K562 (cell line): ENCODE data around the gene FSHR. TPM values are rescaled to one million over a fixed set of nuclear protein-coding genes. Genes with fewer than 3 reads are reported as not detected.

ENCODE experiments used
- ATAC-seq: fragments of 200-7000 bp; cut with Tn5 transposase; 3 replicates; pipeline ENCODE4 v1.9.1; 2020; ENCODE audit warnings: moderate library complexity
- BruUV-seq: library from RNA; stranded (reverse); fragments of 400-500 nt; replicated peaks from 2 replicates; lab custom pipeline; 2021; lab: Mats Ljungman, UMichigan
- CTCF ChIA-PET: fragments of 300-600 bp; formaldehyde crosslinking; extraction: SDS; loops from one replicate; lab custom pipeline; 2021; ENCODE audit warnings: low intra/inter-chr PET ratio; lab: Yijun Ruan, JAX
- POLR2A ChIA-PET: fragments of 300-600, 350-650 bp; sonication (Branson Sonifier 250); formaldehyde crosslinking; extraction: SDS; loops from one replicate; lab custom pipeline; 2021; ENCODE audit warnings: antibody characterized with exemption, inconsistent platforms; lab: Yijun Ruan, JAX
- DNase-seq, 4 experiments: peaks; one replicate each; pipeline versions ENCODE4 v3.0.0 to v3.0.0-alpha.2; 2011 to 2018; ENCODE audit warnings: low spot score in 3 of 4, mixed read lengths in 3 of 4; ENCODE audit errors: extremely low read depth in 1 of 4
- FAIRE-seq: peaks from 2 replicates; lab custom pipeline; 2011; peaks lifted over from hg19 to GRCh38; lab: Jason Lieb, UNC
- H2AFZ ChIP-seq: 2 replicates; pipeline ENCODE4 v1.6.0; 2011; ENCODE audit warnings: low read depth, low read length, control low read depth, inconsistent platforms
- H3K27ac ChIP-seq: fragments of 200-600 bp; 3 replicates; pipeline ENCODE4 v1.8.0; 2011; ENCODE audit warnings: low read depth, mild to moderate bottlenecking, control low read depth, inconsistent platforms, low read length, moderate library complexity, mixed read lengths; ENCODE audit errors: extremely low read depth
- H3K27me3 ChIP-seq, 2 experiments: fragments of 300-600 bp in 1 of 2; 2 replicates in 1 of 2; 3 replicates in 1 of 2; pipeline versions ENCODE4 v1.6.0 to v1.8.0; 2011; ENCODE audit warnings: inconsistent platforms in 2 of 2, low read length in 2 of 2, mild to moderate bottlenecking in 1 of 2, mixed read lengths in 1 of 2, moderate library complexity in 1 of 2; ENCODE audit not compliant: control insufficient read depth in 2 of 2, insufficient read depth in 2 of 2
- H3K36me3 ChIP-seq: fragments of 300-600 bp; 3 replicates; pipeline ENCODE4 v1.8.0; 2011; ENCODE audit warnings: mild to moderate bottlenecking, low read length, inconsistent platforms; ENCODE audit not compliant: control insufficient read depth, insufficient read depth
- H3K4me1 ChIP-seq, 2 experiments: fragments of 200-600 bp in 1 of 2; replicated peaks in 1 of 2; 2 replicates in 1 of 2; 3 replicates in 1 of 2; pipeline versions ENCODE4 v1.5.1 to v1.8.0; 2011; ENCODE audit warnings: inconsistent platforms in 2 of 2, low read length in 2 of 2, mild to moderate bottlenecking in 1 of 2, mixed read lengths in 1 of 2, moderate library complexity in 1 of 2; ENCODE audit not compliant: control insufficient read depth in 2 of 2, insufficient read depth in 2 of 2
- H3K4me2 ChIP-seq: 2 replicates; pipeline ENCODE4 v1.6.1; 2011; ENCODE audit warnings: low read length, control low read depth, inconsistent platforms, mixed read lengths; ENCODE audit not compliant: insufficient read depth
- H3K4me3 ChIP-seq: fragments of 200-600 bp; sonication (generic), shearing (Covaris generic); 2 replicates; pipeline ENCODE4 v1.5.1; 2016; ENCODE audit warnings: control low read depth, inconsistent platforms
- H3K79me2 ChIP-seq: fragments of 200-600 bp; 3 replicates; pipeline ENCODE4 v1.8.0; 2011; ENCODE audit warnings: low read length, inconsistent platforms; ENCODE audit not compliant: control insufficient read depth, insufficient read depth
- H3K9ac ChIP-seq, 2 experiments: 2 replicates each; pipeline versions ENCODE4 v1.6.0 to v1.6.1; 2011; ENCODE audit warnings: low read depth in 2 of 2, low read length in 2 of 2, control low read depth in 1 of 2, inconsistent platforms in 1 of 2, mild to moderate bottlenecking in 1 of 2, mixed read lengths in 1 of 2; ENCODE audit not compliant: insufficient read depth in 1 of 2
- H3K9me1 ChIP-seq: one replicate; pipeline ENCODE4 v1.6.0; 2011; ENCODE audit warnings: inconsistent platforms, mild to moderate bottlenecking, low read length, moderate library complexity; ENCODE audit not compliant: control insufficient read depth, insufficient read depth
- H3K9me3 ChIP-seq: replicated peaks from 2 replicates; pipeline ENCODE4 v1.5.1; 2011; ENCODE audit warnings: low read depth, low read length, inconsistent platforms; ENCODE audit not compliant: control insufficient read depth, insufficient read depth
- H4K20me1 ChIP-seq: replicated peaks from 2 replicates; pipeline ENCODE4 v1.6.1; 2011; ENCODE audit warnings: low read length, inconsistent platforms, mixed read lengths; ENCODE audit not compliant: control insufficient read depth, insufficient read depth
- BHLHE40 ChIP-seq: IDR thresholded peaks from 2 replicates; pipeline ENCODE4 v1.6.1; 2011; ENCODE audit warnings: low read length, improper control_type of control experiment
- GATAD2A ChIP-seq: fragments of 450-650 bp; IDR thresholded peaks from 2 replicates; pipeline ENCODE4 v1.6.1; 2017
- GATAD2B ChIP-seq: fragments of 450-650 bp; IDR thresholded peaks from 2 replicates; pipeline ENCODE4 v1.6.1; 2017; ENCODE audit warnings: mild to moderate bottlenecking, borderline replicate concordance
- HIVEP1 ChIP-seq: fragments of 250-450 bp; sonication (Bioruptor Pico); IDR thresholded peaks from 2 replicates; pipeline ENCODE4 v1.4.0; 2020; ENCODE audit warnings: mild to moderate bottlenecking
- PHB2 ChIP-seq: fragments of 450-650 bp; IDR thresholded peaks from 2 replicates; pipeline ENCODE4 v1.6.1; 2017; ENCODE audit warnings: low read depth
- RFX5 ChIP-seq: IDR thresholded peaks from 2 replicates; pipeline ENCODE4 v1.6.1; 2011; ENCODE audit warnings: low read depth, mild to moderate bottlenecking, improper control_type of control experiment, low read length
- TEAD4 ChIP-seq, 2 experiments: sonication (generic) in 1 of 2; formaldehyde crosslinking in 1 of 2; IDR thresholded peaks; 2 replicates each; pipeline versions ENCODE4 v1.6.1 to v1.8.0; 2012 to 2022; ENCODE audit warnings: borderline replicate concordance in 1 of 2, inconsistent platforms in 1 of 2, low read length in 1 of 2, mild to moderate bottlenecking in 1 of 2, missing genetic modification reagents in 1 of 2
- ZNF217 ChIP-seq: sonication (generic); formaldehyde crosslinking; IDR thresholded peaks from 2 replicates; pipeline ENCODE4 v1.8.0; 2022; ENCODE audit warnings: mild to moderate bottlenecking, missing genetic modification reagents
- ZNF764 ChIP-seq: fragments of 250-450 bp; sonication (Bioruptor Pico); IDR thresholded peaks from 2 replicates; pipeline ENCODE4 v1.4.0; 2020; ENCODE audit warnings: low read depth, mild to moderate bottlenecking, moderate library complexity
- WGBS: fragments of 100-300 bp; shearing (Covaris generic); methylation state at CpG from one replicate; pipeline ENCODE4 v1.1.6; 2016; ENCODE audit warnings: low coverage, mixed read lengths; ENCODE audit not compliant: insufficient coverage; ENCODE audit errors: missing lambda C conversion rate; 5-methylcytosine and 5-hydroxymethylcytosine counted together
- in situ Hi-C: fragments of 300-500 bp; cut with MboI; formaldehyde crosslinking; loops from 4 replicates; pipeline ENCODE4 v1.15.0; 2018; ENCODE audit warnings: inconsistent platforms, mixed read lengths
- intact Hi-C: fragments of 100-400 bp; cut with micrococcal nuclease; formaldehyde crosslinking; loops from 2 replicates; pipeline ENCODE4 v1.14.2; 2022
- polyA plus RNA-seq, 8 experiments: library from polyadenylated mRNA; depleted of rRNA in 4 of 8; stranded (reverse) in 5 of 8; unstranded in 3 of 8; fragments of >200 nt; fragmentation: Nextera tagmentation in 2 of 8; fragmentation: Illumina TruSeq in 1 of 8; extraction: Ambion mirVana in 2 of 8; extraction: Trizol in 1 of 8; gene quantifications; 2 replicates each; pipeline versions ENCODE4 v1.2.1 to v1.2.3, GENCODE V29; 2011 to 2014; ENCODE audit warnings: inconsistent platforms in 1 of 8, missing spikeins in 1 of 8
- total RNA-seq, 7 experiments: library from RNA; depleted of rRNA in 6 of 7; stranded (reverse); fragments of >200 nt in 6 of 7; fragmentation: Illumina TruSeq in 2 of 7; extraction: Trizol in 2 of 7; gene quantifications; 2 replicates each; pipeline versions ENCODE4 v1.2.1 to v1.2.3, GENCODE V29; 2011 to 2021; ENCODE audit warnings: low replicate concordance in 1 of 7
- TF ChIP-seq, protein P1 (sequence below): sonication (generic); formaldehyde crosslinking; IDR thresholded peaks from 2 replicates; pipeline ENCODE4 v1.8.0; 2022; ENCODE audit warnings: mild to moderate bottlenecking, missing genetic modification reagents, borderline replicate concordance

Gene FSHR
- total and polyA plus RNA-seq, 9 of the 15 experiments (the other 6 are each of a cell fraction or from before 2014, with no cell fraction given): not detected

DNA sequence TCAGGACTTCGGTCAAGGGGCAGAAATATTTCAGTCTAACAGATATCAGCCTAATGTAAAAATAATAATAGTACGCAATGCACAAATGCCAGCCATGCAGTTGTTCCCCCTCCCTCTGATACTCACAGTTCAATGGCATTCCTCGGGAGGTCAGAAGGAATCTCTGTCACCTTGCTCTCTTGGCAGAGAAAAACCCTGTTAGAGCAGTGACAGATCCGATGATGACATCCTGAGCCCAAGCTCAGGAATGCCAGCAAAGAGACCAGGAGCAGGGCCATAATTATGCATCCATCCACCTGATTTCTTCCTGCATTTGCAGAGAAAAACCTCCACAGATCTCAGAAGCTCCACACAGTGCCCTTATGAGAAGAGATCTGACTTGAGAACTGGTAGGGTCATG, at the start of gene FSHR (continued):
- TF ChIP-seq, protein P1, sequence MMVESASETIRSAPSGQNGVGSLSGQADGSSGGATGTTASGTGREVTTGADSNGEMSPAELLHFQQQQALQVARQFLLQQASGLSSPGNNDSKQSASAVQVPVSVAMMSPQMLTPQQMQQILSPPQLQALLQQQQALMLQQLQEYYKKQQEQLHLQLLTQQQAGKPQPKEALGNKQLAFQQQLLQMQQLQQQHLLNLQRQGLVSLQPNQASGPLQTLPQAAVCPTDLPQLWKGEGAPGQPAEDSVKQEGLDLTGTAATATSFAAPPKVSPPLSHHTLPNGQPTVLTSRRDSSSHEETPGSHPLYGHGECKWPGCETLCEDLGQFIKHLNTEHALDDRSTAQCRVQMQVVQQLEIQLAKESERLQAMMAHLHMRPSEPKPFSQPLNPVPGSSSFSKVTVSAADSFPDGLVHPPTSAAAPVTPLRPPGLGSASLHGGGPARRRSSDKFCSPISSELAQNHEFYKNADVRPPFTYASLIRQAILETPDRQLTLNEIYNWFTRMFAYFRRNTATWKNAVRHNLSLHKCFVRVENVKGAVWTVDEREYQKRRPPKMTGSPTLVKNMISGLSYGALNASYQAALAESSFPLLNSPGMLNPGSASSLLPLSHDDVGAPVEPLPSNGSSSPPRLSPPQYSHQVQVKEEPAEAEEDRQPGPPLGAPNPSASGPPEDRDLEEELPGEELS (CRISPR knock-in tag): no peak
- TF ChIP-seq ZNF764 (CRISPR knock-in tag) (no peak), GATAD2A (no peak), ZNF217 (no peak), TEAD4 (IDR thresholded peaks at IDR 0.05; ENCODE audit: low read length) (no peak), TEAD4 (CRISPR knock-in tag; IDR thresholded peaks at IDR 0.05; ENCODE audit: borderline replicate concordance) (no peak), GATAD2B (no peak)

DNA sequence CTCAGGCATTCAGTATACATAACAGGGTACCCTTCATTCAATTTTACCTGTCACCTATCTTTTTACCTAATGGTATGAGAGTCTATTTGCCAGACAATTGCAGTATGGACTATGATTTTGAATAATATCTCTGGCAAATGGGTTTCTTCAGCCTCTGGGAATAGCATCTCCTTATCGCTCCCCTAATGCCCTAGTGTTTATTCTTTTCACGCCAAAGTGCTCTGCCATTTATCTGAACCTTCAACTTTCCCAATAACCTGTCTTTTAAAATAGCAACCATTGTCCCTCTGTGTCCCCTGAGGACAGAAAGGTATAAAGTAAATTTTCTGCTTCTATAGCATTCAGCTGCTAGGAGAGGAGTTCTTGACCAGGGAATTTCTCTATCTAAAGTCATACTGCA, 45.0 kb upstream of the FSHR start:
- H3K27ac ChIP-seq: no peak overlapping the region
- ATAC-seq (no peak), DNase-seq (no peak), FAIRE-seq (no peak)
- intact Hi-C loops: no loop called here
- 6% methylated on average over 2 of the region's 2 CpGs for WGBS
- H4K20me1 ChIP-seq: no peaks in the 10 kb centered on the region
- no peaks in the 10 kb centered on the region for H3K4me1 ChIP-seq
- BruUV-seq: no TSS peak
- ChIA-PET POLR2A (interaction anchor here (0.7 kb wide), 1 partner anchor 9 kb away, joined by 3 read pairs; no protein-coding TSS in a partner anchor), CTCF (no interaction called here)
- H3K4me3 ChIP-seq: no peak overlapping the region
- H3K4me2 ChIP-seq: no peak overlapping the region
- H3K27me3 ChIP-seq: no peaks in the 10 kb centered on the region
- H3K36me3 ChIP-seq: no peaks in the 10 kb centered on the region
- H3K79me2 ChIP-seq: no peaks in the 10 kb centered on the region
- no peaks in the 10 kb centered on the region for H3K9me3 ChIP-seq
- no peaks in the 10 kb centered on the region for H3K9me1 ChIP-seq
- no peak overlapping the region for H3K9ac ChIP-seq
- H2AFZ ChIP-seq: no peak overlapping the region
- in situ Hi-C loops: no loop called here
- TF ChIP-seq HIVEP1 (CRISPR knock-in tag): no peak
- no peak for TF ChIP-seq RFX5
- no peak for TF ChIP-seq PHB2
- no peak for TF ChIP-seq BHLHE40
